Astrocyte (in vitro differentiated cells and primary cell): ENCODE data around the gene ABCA4. TPM values are rescaled to one million over a fixed set of nuclear protein-coding genes. Genes with fewer than 3 reads are reported as not detected.
A peak's percentile ranks its signal among the peaks of the same experiment; 100 is the strongest.

Experiments used
- DNase-seq: peaks from one replicate; pipeline ENCODE4 v3.0.0-alpha.2; 2010; ENCODE audit warnings: low read depth
- FAIRE-seq: peaks from 2 replicates; lab custom pipeline; 2011; peaks lifted over from hg19 to GRCh38; lab: Jason Lieb, UNC
- H2AFZ ChIP-seq: 2 replicates; pipeline ENCODE4 v1.6.0; 2012; ENCODE audit warnings: low read depth, low read length, inconsistent platforms
- H3K27ac ChIP-seq: 2 replicates; pipeline ENCODE4 v1.5.1; 2011; ENCODE audit warnings: low read depth, low read length, inconsistent platforms
- H3K27me3 ChIP-seq: 2 replicates; pipeline ENCODE4 v1.6.0; 2011; ENCODE audit warnings: low read length, inconsistent platforms; ENCODE audit not compliant: insufficient read depth
- H3K36me3 ChIP-seq: 2 replicates; pipeline ENCODE4 v1.5.1; 2011; ENCODE audit warnings: low read length, inconsistent platforms; ENCODE audit not compliant: insufficient read depth
- H3K4me1 ChIP-seq: 2 replicates; pipeline ENCODE4 v1.5.1; 2011; ENCODE audit warnings: low read length, inconsistent platforms; ENCODE audit not compliant: insufficient read depth
- H3K4me2 ChIP-seq: 2 replicates; pipeline ENCODE4 v1.6.0; 2012; ENCODE audit warnings: low read length, inconsistent platforms
- H3K4me3 ChIP-seq: 2 replicates; pipeline ENCODE4 v1.5.1; 2011; ENCODE audit warnings: low read depth, mild to moderate bottlenecking, low read length, inconsistent platforms; ENCODE audit not compliant: insufficient read depth
- H3K79me2 ChIP-seq: 2 replicates; pipeline ENCODE4 v1.6.0; 2012; ENCODE audit warnings: mild to moderate bottlenecking, low read length, inconsistent platforms; ENCODE audit not compliant: insufficient read depth
- H3K9ac ChIP-seq: 2 replicates; pipeline ENCODE4 v1.6.0; 2012; ENCODE audit warnings: mild to moderate bottlenecking, low read length, inconsistent platforms
- H3K9me3 ChIP-seq: 2 replicates; pipeline ENCODE4 v1.5.1; 2012; ENCODE audit warnings: low read depth, mild to moderate bottlenecking, low read length, inconsistent platforms; ENCODE audit not compliant: insufficient read depth
- H4K20me1 ChIP-seq: 2 replicates; pipeline ENCODE4 v1.6.0; 2012; ENCODE audit warnings: low read length, inconsistent platforms; ENCODE audit not compliant: insufficient read depth
- H3K27ac Mint-ChIP-seq: one replicate; pipeline ENCODE4 v1.8.0; 2021; ENCODE audit warnings: mild to moderate bottlenecking, mixed read lengths; ENCODE audit not compliant: unreplicated experiment
- H3K27me3 Mint-ChIP-seq: one replicate; pipeline ENCODE4 v1.8.0; 2021; ENCODE audit warnings: low read depth, mixed read lengths; ENCODE audit not compliant: unreplicated experiment
- H3K36me3 Mint-ChIP-seq: one replicate; pipeline ENCODE4 v1.8.0; 2021; ENCODE audit warnings: low read depth, mixed read lengths; ENCODE audit not compliant: unreplicated experiment
- H3K4me1 Mint-ChIP-seq: one replicate; pipeline ENCODE4 v1.8.0; 2021; ENCODE audit warnings: low read depth, mixed read lengths; ENCODE audit not compliant: unreplicated experiment
- H3K4me3 Mint-ChIP-seq: one replicate; pipeline ENCODE4 v1.8.0; 2021; ENCODE audit warnings: mild to moderate bottlenecking, moderate library complexity, mixed read lengths; ENCODE audit not compliant: unreplicated experiment
- H3K9me3 Mint-ChIP-seq: one replicate; pipeline ENCODE4 v1.8.0; 2021; ENCODE audit warnings: mild to moderate bottlenecking, mixed read lengths; ENCODE audit not compliant: unreplicated experiment
- CTCF ChIP-seq: IDR thresholded peaks from 2 replicates; pipeline ENCODE4 v1.5.1; 2011; ENCODE audit warnings: low read depth, mild to moderate bottlenecking, inconsistent platforms, low read length, moderate library complexity; ENCODE audit not compliant: insufficient read depth
- EZH2 ChIP-seq: IDR thresholded peaks from 2 replicates; pipeline ENCODE4 v1.6.1; 2012; ENCODE audit warnings: mild to moderate bottlenecking, low read length, inconsistent platforms; ENCODE audit not compliant: insufficient read depth
- total RNA-seq: library from RNA; stranded (reverse); gene quantifications from 2 replicates; pipeline ENCODE4 v1.2.1, GENCODE V29; 2021

The ABCA4 gene
- total RNA-seq, 1 donor from 2014 or later = 0.20 TPM

- H3K4me2 ChIP-seq = no peak overlapping the region
- Mint-ChIP-seq H3K4me1 (peaks cover 9% of the 10 kb centered on the region), H3K27me3 (peaks cover 16% of the 10 kb centered on the region), H3K9me3 (no peaks in the 10 kb centered on the region), H3K4me3 (no peak overlapping the region), H3K27ac (no peak overlapping the region), H3K36me3 (no peaks in the 10 kb centered on the region)
- no peak overlapping the region for H2AFZ ChIP-seq
- H3K4me3 ChIP-seq = no peak overlapping the region
- no peaks in the 10 kb centered on the region for H3K36me3 ChIP-seq
- H3K4me1 ChIP-seq = peaks cover 13% of the 10 kb centered on the region
- no peaks in the 10 kb centered on the region for H3K9me3 ChIP-seq
- H3K27me3 ChIP-seq = no peaks in the 10 kb centered on the region
- H4K20me1 ChIP-seq = no peaks in the 10 kb centered on the region
- H3K9ac ChIP-seq = no peak overlapping the region
- DNase-seq (no peak), FAIRE-seq (no peak)
- no peak for TF ChIP-seq CTCF
- no peak for TF ChIP-seq EZH2
- no peaks in the 10 kb centered on the region for H3K79me2 ChIP-seq
- no peak overlapping the region for H3K27ac ChIP-seq
Measured at GRCh38 chr1:94026619-94027380, 94.1 kb downstream of the ABCA4 start.

- peak; percentile 56 for DNase-seq
Measured at GRCh38 chr1:94025383-94026340, 95.3 kb downstream of the ABCA4 start.

More at GRCh38 chr1:94025383-94026340, 95.3 kb downstream of the ABCA4 start:
- H3K4me3 ChIP-seq = no peak overlapping the region
- H3K36me3 Mint-ChIP-seq = no peaks in the 10 kb centered on the region
- no peaks in the 10 kb centered on the region for H3K9me3 ChIP-seq
- peak; percentile 77 for FAIRE-seq
- peaks cover 12% of the 10 kb centered on the region for H3K27me3 Mint-ChIP-seq
- TF ChIP-seq EZH2 (no peak), CTCF (peak; percentile 91)
- no peaks in the 10 kb centered on the region for H3K27me3 ChIP-seq
- H2AFZ ChIP-seq = no peak overlapping the region
- H3K4me1 Mint-ChIP-seq = peaks cover 20% of the 10 kb centered on the region
- no peaks in the 10 kb centered on the region for H3K9me3 Mint-ChIP-seq
- peak overlapping the region; percentile 32 for H3K4me2 ChIP-seq
- H3K79me2 ChIP-seq = no peaks in the 10 kb centered on the region
- H3K9ac ChIP-seq = no peak overlapping the region
- H3K36me3 ChIP-seq = no peaks in the 10 kb centered on the region
- no peak overlapping the region for H3K27ac ChIP-seq
- no peak overlapping the region for H3K27ac Mint-ChIP-seq
- peaks cover 25% of the 10 kb centered on the region for H3K4me1 ChIP-seq
- H3K4me3 Mint-ChIP-seq = no peak overlapping the region
- H4K20me1 ChIP-seq = no peaks in the 10 kb centered on the region
